B cell (primary cell): ENCODE measurements around the gene DLG2. TPM values are rescaled to one million over a fixed set of nuclear protein-coding genes. Genes with fewer than 3 reads are reported as not detected.

Source experiments
- ATAC-seq: fragments of 200-7000 bp; cut with Tn5 transposase; one replicate; pipeline ENCODE4 v1.10.0; 2021; ENCODE audit warnings: low read depth, mild to moderate bottlenecking, moderate number of reproducible peaks, moderate library complexity
- CTCF ChIA-PET: fragments of 350-600 bp; sonication (Branson Sonifier 250); formaldehyde crosslinking; loops from one replicate; lab custom pipeline; 2021; ENCODE audit warnings: antibody characterized with exemption, inconsistent platforms; lab: Charles Lee
- POLR2A ChIA-PET: fragments of 350-600 bp; sonication (Branson Sonifier 250); formaldehyde crosslinking; loops from one replicate; lab custom pipeline; 2021; ENCODE audit warnings: antibody characterized with exemption; lab: Charles Lee
- DNase-seq: peaks from one replicate; pipeline ENCODE4 v3.0.0; 2013
- H2AFZ ChIP-seq: 2 replicates; pipeline ENCODE4 v1.6.1; 2012; ENCODE audit warnings: mild to moderate bottlenecking, low read depth, low read length; ENCODE audit not compliant: insufficient read depth, poor library complexity, severe bottlenecking
- H3K27ac ChIP-seq, 2 donors: 1 replicate in 1 of 2; 2 replicates in 1 of 2; pipeline ENCODE4 v1.5.1; 2012 to 2013; ENCODE audit warnings: low read length in 2 of 2, mild to moderate bottlenecking in 2 of 2, moderate library complexity in 1 of 2
- H3K27me3 ChIP-seq, 4 experiments: fragments of 200-600 bp in 1 of 4; sonication (generic) in 1 of 4; replicated peaks in 1 of 4; 1 replicate in 2 of 4; 2 replicates in 2 of 4; pipeline versions ENCODE4 v1.6.1 to v1.7.0; 2013 to 2016; ENCODE audit warnings: low read length in 3 of 4, mild to moderate bottlenecking in 2 of 4, mixed read lengths in 1 of 4, moderate library complexity in 1 of 4; ENCODE audit not compliant: insufficient read depth in 4 of 4, control insufficient read depth in 3 of 4; ENCODE audit errors: control extremely low read depth in 1 of 4
- H3K36me3 ChIP-seq, 2 experiments: replicated peaks in 1 of 2; 1 replicate in 1 of 2; 2 replicates in 1 of 2; pipeline versions ENCODE4 v1.6.1 to v1.7.1; 2013; ENCODE audit warnings: low read length in 1 of 2; ENCODE audit not compliant: insufficient read depth in 2 of 2, control insufficient read depth in 1 of 2; ENCODE audit errors: control extremely low read depth in 1 of 2, extremely low read depth in 1 of 2
- H3K4me1 ChIP-seq, 2 donors: fragments of 200-600 bp in 1 of 2; sonication (generic) in 1 of 2; 1 replicate in 1 of 2; 2 replicates in 1 of 2; pipeline versions ENCODE4 v1.5.1 to v1.6.1; 2013 to 2017; ENCODE audit warnings: low read length in 2 of 2; ENCODE audit not compliant: control insufficient read depth in 2 of 2, insufficient read depth in 2 of 2
- H3K4me2 ChIP-seq: replicated peaks from 2 replicates; pipeline ENCODE3; 2012; ENCODE audit warnings: mild to moderate bottlenecking, low read depth, low read length; ENCODE audit not compliant: poor library complexity, severe bottlenecking
- H3K4me3 ChIP-seq, 5 experiments: fragments of 200-600 bp in 1 of 5; sonication (generic) in 1 of 5; 1 replicate in 3 of 5; 2 replicates in 2 of 5; pipeline versions ENCODE4 v1.5.1 to v1.7.0; 2011 to 2016; ENCODE audit warnings: low read length in 4 of 5, mild to moderate bottlenecking in 4 of 5, low read depth in 2 of 5, control low read depth in 1 of 5, moderate library complexity in 1 of 5; ENCODE audit not compliant: insufficient read depth in 1 of 5; ENCODE audit errors: control extremely low read depth in 1 of 5, extremely low read depth in 1 of 5
- H3K79me2 ChIP-seq: fragments of 200-600 bp; sonication (generic); one replicate; pipeline ENCODE4 v1.6.0; 2016; ENCODE audit warnings: low read length; ENCODE audit not compliant: control insufficient read depth, insufficient read depth
- H3K9ac ChIP-seq: fragments of 200-600 bp; sonication (generic); 2 replicates; pipeline ENCODE4 v1.6.1; 2017; ENCODE audit warnings: mild to moderate bottlenecking, low read length, moderate library complexity
- H3K9me3 ChIP-seq, 3 donors: one replicate each; pipeline versions ENCODE4 v1.6.1 to v1.7.1; 2013; ENCODE audit warnings: low read length in 2 of 3; ENCODE audit not compliant: control insufficient read depth in 2 of 3, insufficient read depth in 1 of 3; ENCODE audit errors: control extremely low read depth in 1 of 3
- H4K20me1 ChIP-seq: 2 replicates; pipeline ENCODE4 v1.6.0; 2012; ENCODE audit warnings: mild to moderate bottlenecking, low read length; ENCODE audit not compliant: insufficient read depth, control insufficient read depth, poor library complexity, severe bottlenecking
- H3K27ac Mint-ChIP-seq: one replicate; pipeline ENCODE4 v1.8.0; 2021; ENCODE audit warnings: mixed read lengths
- H3K27me3 Mint-ChIP-seq: one replicate; pipeline ENCODE4 v1.8.0; 2021; ENCODE audit warnings: mixed read lengths
- H3K4me1 Mint-ChIP-seq: one replicate; pipeline ENCODE4 v1.8.0; 2021; ENCODE audit warnings: mixed read lengths
- H3K4me3 Mint-ChIP-seq: one replicate; pipeline ENCODE4 v1.8.0; 2021; ENCODE audit warnings: mixed read lengths
- H3K9me3 Mint-ChIP-seq: one replicate; pipeline ENCODE4 v1.8.0; 2022; ENCODE audit warnings: mixed read lengths; ENCODE audit not compliant: insufficient read depth
- EZH2 ChIP-seq: IDR thresholded peaks from 2 replicates; pipeline ENCODE4 v1.6.1; 2012; ENCODE audit warnings: borderline replicate concordance, low read depth, mild to moderate bottlenecking, moderate library complexity, low read length; ENCODE audit not compliant: insufficient read depth, poor library complexity, severe bottlenecking
- WGBS: methylation state at CpG from one replicate; pipeline ENCODE4 v1.1.5; 2013; ENCODE audit warnings: missing lambda C conversion rate; ENCODE audit not compliant: insufficient coverage; 5-methylcytosine and 5-hydroxymethylcytosine counted together
- intact Hi-C: fragments of 100-400 bp; cut with micrococcal nuclease; formaldehyde crosslinking; loops from one replicate; pipeline ENCODE4 v1.10.0; 2022
- polyA plus RNA-seq: library from polyadenylated mRNA; depleted of rRNA; stranded (reverse); fragments of >200 nt; gene quantifications from 2 replicates; pipeline ENCODE4 v1.2.3, GENCODE V29; 2012
- total RNA-seq, 2 donors: library from RNA; stranded (reverse); fragments of 120-200 nt in 1 of 2; gene quantifications; 1 replicate in 1 of 2; 2 replicates in 1 of 2; pipeline versions ENCODE4 v1.2.3 to v1.2.4, GENCODE V29; 2013 to 2022
- TF ChIP-seq, protein P1 (sequence below): fragments of 200-600 bp; IDR thresholded peaks from one replicate; pipeline ENCODE4 v1.8.0; 2022; ENCODE audit warnings: antibody characterized with exemption, mild to moderate bottlenecking

DLG2 gene
- total and polyA plus RNA-seq, 2 donors (not counting 1 experiment from before 2014, with no cell fraction given) = 0.54 to 5.4 TPM

DNA sequence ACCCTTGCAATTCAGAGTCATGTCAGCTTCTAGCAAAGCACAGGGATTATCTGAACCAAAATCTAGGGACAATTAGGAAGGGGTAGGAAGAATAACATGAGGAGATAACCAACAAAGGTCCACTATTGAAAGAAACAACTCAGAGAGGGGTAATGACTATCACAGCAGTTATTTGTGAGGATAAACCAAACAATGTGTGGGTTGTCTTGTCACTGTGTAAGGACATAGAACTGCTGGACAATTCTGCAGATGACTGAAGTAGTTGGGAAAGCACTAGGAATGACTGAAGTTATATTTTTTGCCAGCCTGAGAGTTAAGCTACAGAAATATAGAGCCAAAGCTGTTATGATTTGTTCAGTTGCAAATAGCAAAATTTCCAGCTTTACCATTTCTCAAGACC lies 1482.6 kb downstream of the DLG2 start:
- Mint-ChIP-seq H3K4me1 (no peaks in the 10 kb centered on the region), H3K27ac (no peak overlapping the region), H3K4me3 (no peak overlapping the region), H3K9me3 (peaks cover 5% of the 10 kb centered on the region), H3K27me3 (no peaks in the 10 kb centered on the region)
- Histone ChIP-seq H2AFZ (no peak overlapping the region), H3K79me2 (no peaks in the 10 kb centered on the region), H3K9ac (no peak overlapping the region), H3K4me1 (no peaks in the 10 kb centered on the region), H4K20me1 (no peaks in the 10 kb centered on the region), H3K27me3 (no peaks in the 10 kb centered on the region), H3K27ac (no peak overlapping the region), H3K4me2 (no peak overlapping the region), H3K4me3 (no peak overlapping the region), H3K9me3 (no peaks in the 10 kb centered on the region), H3K36me3 (no peaks in the 10 kb centered on the region)
- no peak for ATAC-seq
- POLR2A ChIA-PET = no interaction called here
- TF ChIP-seq, protein P1, sequence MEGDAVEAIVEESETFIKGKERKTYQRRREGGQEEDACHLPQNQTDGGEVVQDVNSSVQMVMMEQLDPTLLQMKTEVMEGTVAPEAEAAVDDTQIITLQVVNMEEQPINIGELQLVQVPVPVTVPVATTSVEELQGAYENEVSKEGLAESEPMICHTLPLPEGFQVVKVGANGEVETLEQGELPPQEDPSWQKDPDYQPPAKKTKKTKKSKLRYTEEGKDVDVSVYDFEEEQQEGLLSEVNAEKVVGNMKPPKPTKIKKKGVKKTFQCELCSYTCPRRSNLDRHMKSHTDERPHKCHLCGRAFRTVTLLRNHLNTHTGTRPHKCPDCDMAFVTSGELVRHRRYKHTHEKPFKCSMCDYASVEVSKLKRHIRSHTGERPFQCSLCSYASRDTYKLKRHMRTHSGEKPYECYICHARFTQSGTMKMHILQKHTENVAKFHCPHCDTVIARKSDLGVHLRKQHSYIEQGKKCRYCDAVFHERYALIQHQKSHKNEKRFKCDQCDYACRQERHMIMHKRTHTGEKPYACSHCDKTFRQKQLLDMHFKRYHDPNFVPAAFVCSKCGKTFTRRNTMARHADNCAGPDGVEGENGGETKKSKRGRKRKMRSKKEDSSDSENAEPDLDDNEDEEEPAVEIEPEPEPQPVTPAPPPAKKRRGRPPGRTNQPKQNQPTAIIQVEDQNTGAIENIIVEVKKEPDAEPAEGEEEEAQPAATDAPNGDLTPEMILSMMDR = no peak
- DNase-seq = no peak
- intact Hi-C loops = no loop called here
- CTCF ChIA-PET = no interaction called here

DNA sequence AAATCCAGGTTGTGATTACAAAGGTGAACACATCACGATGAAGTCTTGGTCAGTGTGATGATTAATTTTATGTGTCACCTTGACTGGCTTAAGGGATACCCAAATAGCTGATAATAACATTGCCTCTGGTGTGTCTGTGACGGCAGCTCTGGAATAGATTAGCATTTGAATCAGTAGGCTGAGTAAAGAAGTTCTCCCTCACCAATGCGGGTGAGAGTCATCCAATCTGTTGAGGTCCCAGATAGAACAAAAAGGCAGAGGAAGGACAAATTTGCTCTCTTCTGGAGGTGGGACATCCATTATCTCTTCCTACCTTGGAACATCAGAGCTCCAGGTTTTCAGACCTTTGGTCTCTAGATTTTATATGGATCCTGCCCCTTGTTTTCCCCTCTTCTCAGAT lies 1484.7 kb downstream of the DLG2 start:
- CTCF ChIA-PET = no interaction called here
- H3K4me1 ChIP-seq = no peaks in the 10 kb centered on the region

More for the DNA sequence above, 1484.7 kb downstream of the DLG2 start:
- POLR2A ChIA-PET = no interaction called here
- intact Hi-C loops = no loop called here
- Mint-ChIP-seq H3K4me1 (no peaks in the 10 kb centered on the region), H3K4me3 (no peak overlapping the region), H3K27me3 (no peaks in the 10 kb centered on the region), H3K9me3 (no peaks in the 10 kb centered on the region), H3K27ac (no peak overlapping the region)
- no peak overlapping the region for H2AFZ ChIP-seq
- no peak overlapping the region for H3K27ac ChIP-seq
- DNase-seq (no peak), ATAC-seq (no peak)
- no peak overlapping the region for H3K4me2 ChIP-seq
- WGBS = 71% methylated on average over 2 of the region's 3 CpGs
- TF ChIP-seq EZH2 = no peak
- TF ChIP-seq, protein P1 = no peak
- no peak overlapping the region for H3K9ac ChIP-seq
- no peaks in the 10 kb centered on the region for H4K20me1 ChIP-seq
- no peak overlapping the region for H3K4me3 ChIP-seq
- no peaks in the 10 kb centered on the region for H3K36me3 ChIP-seq
- H3K79me2 ChIP-seq = no peaks in the 10 kb centered on the region
- H3K27me3 ChIP-seq = no peaks in the 10 kb centered on the region
- H3K9me3 ChIP-seq = no peaks in the 10 kb centered on the region
